ENCODE measurements around the gene LKAAEAR1.
"Not testable (repeated sequence)": the region's sequence is repeated elsewhere in the genome, so short reads cannot be mapped to it uniquely, and the experiment has no call there.

Gene LKAAEAR1

GRCh38 chr20:64083804-64084684 lies at the start of gene LKAAEAR1:
LKAAEAR1 (minus strand) TSS chr20:64084398; CDS start chr20:64084219, 179 bp downstream.
- Histone ChIP-seq H3K27me3 (ENCODE audit: control insufficient read depth, insufficient read depth, low read length) (peaks cover 60% of the 10 kb centered on the region), H3K9me3 (ENCODE audit: control insufficient read depth, low read depth, low read length) (no peaks in the 10 kb centered on the region), H3K4me1 (ENCODE audit: control insufficient read depth, low read depth, low read length) (peaks cover 7% of the 10 kb centered on the region), H3K27ac (ENCODE audit: low read length) (no peak within 1 kb of the TSS), H3K4me3 (ENCODE audit: low read length) (peak within 1 kb of the TSS; percentile 51), H3K36me3 (ENCODE audit: control insufficient read depth, low read depth, low read length) (no peaks in the 10 kb centered on the region), H3K9ac (ENCODE audit: low read length) (peak within 1 kb of the TSS; percentile 39)

- Histone ChIP-seq H3K9ac (ENCODE audit: low read length) (no peak overlapping the region), H3K27me3 (ENCODE audit: control insufficient read depth, insufficient read depth, low read length) (no peaks in the 10 kb centered on the region), H3K36me3 (ENCODE audit: control insufficient read depth, low read depth, low read length) (no peaks in the 10 kb centered on the region), H3K27ac (ENCODE audit: low read length) (no peak overlapping the region), H3K4me1 (ENCODE audit: control insufficient read depth, low read depth, low read length) (no peaks in the 10 kb centered on the region), H3K4me3 (ENCODE audit: low read length) (no peak overlapping the region), H3K9me3 (ENCODE audit: control insufficient read depth, low read depth, low read length) (no peaks in the 10 kb centered on the region)
Observed at GRCh38 chr20:64131406-64131805, 47.2 kb upstream of the LKAAEAR1 start.

GRCh38 chr20:64130876-64131275 lies 46.7 kb upstream of the LKAAEAR1 start:
- Histone ChIP-seq H3K36me3 (ENCODE audit: control insufficient read depth, low read depth, low read length) (no peaks in the 10 kb centered on the region), H3K9ac (ENCODE audit: low read length) (no peak overlapping the region), H3K9me3 (ENCODE audit: control insufficient read depth, low read depth, low read length) (no peaks in the 10 kb centered on the region), H3K4me1 (ENCODE audit: control insufficient read depth, low read depth, low read length) (no peaks in the 10 kb centered on the region), H3K27me3 (ENCODE audit: control insufficient read depth, insufficient read depth, low read length) (no peaks in the 10 kb centered on the region), H3K4me3 (ENCODE audit: low read length) (no peak overlapping the region), H3K27ac (ENCODE audit: low read length) (no peak overlapping the region)

GRCh38 chr20:64130271-64130670 lies 46.1 kb upstream of the LKAAEAR1 start:
- H3K9me3 ChIP-seq (ENCODE audit: control insufficient read depth, low read depth, low read length): no peaks in the 10 kb centered on the region
- H3K9ac ChIP-seq (ENCODE audit: low read length): no peak overlapping the region
- no peaks in the 10 kb centered on the region for H3K36me3 ChIP-seq (ENCODE audit: control insufficient read depth, low read depth, low read length)
- no peaks in the 10 kb centered on the region for H3K4me1 ChIP-seq (ENCODE audit: control insufficient read depth, low read depth, low read length)
- H3K27me3 ChIP-seq (ENCODE audit: control insufficient read depth, insufficient read depth, low read length): no peaks in the 10 kb centered on the region
- no peak overlapping the region for H3K27ac ChIP-seq (ENCODE audit: low read length)
- no peak overlapping the region for H3K4me3 ChIP-seq (ENCODE audit: low read length)

GRCh38 chr20:64129146-64129782 lies 45.1 kb upstream of the LKAAEAR1 start:
- H3K27me3 ChIP-seq (ENCODE audit: control insufficient read depth, insufficient read depth, low read length): no peaks in the 10 kb centered on the region
- H3K4me1 ChIP-seq (ENCODE audit: control insufficient read depth, low read depth, low read length): no peaks in the 10 kb centered on the region

GRCh38 chr20:64123517-64123916 lies 39.3 kb upstream of the LKAAEAR1 start:
- H3K9ac ChIP-seq (ENCODE audit: low read length); H3K9me3 ChIP-seq (ENCODE audit: control insufficient read depth, low read depth, low read length); H3K4me1 ChIP-seq (ENCODE audit: control insufficient read depth, low read depth, low read length); H3K27me3 ChIP-seq (ENCODE audit: control insufficient read depth, insufficient read depth, low read length); H3K27ac ChIP-seq (ENCODE audit: low read length); H3K36me3 ChIP-seq (ENCODE audit: control insufficient read depth, low read depth, low read length); H3K4me3 ChIP-seq (ENCODE audit: low read length): not testable (repeated sequence)

More at GRCh38 chr20:64129146-64129782, 45.1 kb upstream of the LKAAEAR1 start:
- Histone ChIP-seq H3K9ac (ENCODE audit: low read length) (no peak overlapping the region), H3K9me3 (ENCODE audit: control insufficient read depth, low read depth, low read length) (no peaks in the 10 kb centered on the region), H3K36me3 (ENCODE audit: control insufficient read depth, low read depth, low read length) (no peaks in the 10 kb centered on the region), H3K27ac (ENCODE audit: low read length) (no peak overlapping the region), H3K4me3 (ENCODE audit: low read length) (no peak overlapping the region)

- not testable (repeated sequence) for H3K4me3 ChIP-seq (ENCODE audit: low read length); H3K27ac ChIP-seq (ENCODE audit: low read length); H3K36me3 ChIP-seq (ENCODE audit: control insufficient read depth, low read depth, low read length); H3K9ac ChIP-seq (ENCODE audit: low read length); H3K4me1 ChIP-seq (ENCODE audit: control insufficient read depth, low read depth, low read length); H3K9me3 ChIP-seq (ENCODE audit: control insufficient read depth, low read depth, low read length); H3K27me3 ChIP-seq (ENCODE audit: control insufficient read depth, insufficient read depth, low read length)
Observed at GRCh38 chr20:64122927-64123326, 38.7 kb upstream of the LKAAEAR1 start.

- Histone ChIP-seq H3K9ac (ENCODE audit: low read length) (no peak overlapping the region), H3K4me3 (ENCODE audit: low read length) (no peak overlapping the region), H3K27me3 (ENCODE audit: control insufficient read depth, insufficient read depth, low read length) (no peaks in the 10 kb centered on the region), H3K4me1 (ENCODE audit: control insufficient read depth, low read depth, low read length) (no peaks in the 10 kb centered on the region), H3K9me3 (ENCODE audit: control insufficient read depth, low read depth, low read length) (no peaks in the 10 kb centered on the region), H3K27ac (ENCODE audit: low read length) (no peak overlapping the region), H3K36me3 (ENCODE audit: control insufficient read depth, low read depth, low read length) (no peaks in the 10 kb centered on the region)
Observed at GRCh38 chr20:64121586-64121985, 37.4 kb upstream of the LKAAEAR1 start.

GRCh38 chr20:64119681-64120341 lies 35.6 kb upstream of the LKAAEAR1 start:
- H3K9ac ChIP-seq (ENCODE audit: low read length): no peak overlapping the region
- no peaks in the 10 kb centered on the region for H3K9me3 ChIP-seq (ENCODE audit: control insufficient read depth, low read depth, low read length)
- no peak overlapping the region for H3K4me3 ChIP-seq (ENCODE audit: low read length)
- H3K27me3 ChIP-seq (ENCODE audit: control insufficient read depth, insufficient read depth, low read length): no peaks in the 10 kb centered on the region
- no peaks in the 10 kb centered on the region for H3K36me3 ChIP-seq (ENCODE audit: control insufficient read depth, low read depth, low read length)
- H3K4me1 ChIP-seq (ENCODE audit: control insufficient read depth, low read depth, low read length): no peaks in the 10 kb centered on the region
- no peak overlapping the region for H3K27ac ChIP-seq (ENCODE audit: low read length)

GRCh38 chr20:64119301-64119680 lies 35.1 kb upstream of the LKAAEAR1 start:
- Histone ChIP-seq H3K9ac (ENCODE audit: low read length) (no peak overlapping the region), H3K27me3 (ENCODE audit: control insufficient read depth, insufficient read depth, low read length) (no peaks in the 10 kb centered on the region), H3K36me3 (ENCODE audit: control insufficient read depth, low read depth, low read length) (no peaks in the 10 kb centered on the region), H3K4me1 (ENCODE audit: control insufficient read depth, low read depth, low read length) (no peaks in the 10 kb centered on the region), H3K9me3 (ENCODE audit: control insufficient read depth, low read depth, low read length) (no peaks in the 10 kb centered on the region), H3K4me3 (ENCODE audit: low read length) (no peak overlapping the region), H3K27ac (ENCODE audit: low read length) (no peak overlapping the region)

GRCh38 chr20:64117432-64117777 lies 33.2 kb upstream of the LKAAEAR1 start:
- H3K27ac ChIP-seq (ENCODE audit: low read length); H3K36me3 ChIP-seq (ENCODE audit: control insufficient read depth, low read depth, low read length); H3K9ac ChIP-seq (ENCODE audit: low read length); H3K4me1 ChIP-seq (ENCODE audit: control insufficient read depth, low read depth, low read length); H3K9me3 ChIP-seq (ENCODE audit: control insufficient read depth, low read depth, low read length); H3K27me3 ChIP-seq (ENCODE audit: control insufficient read depth, insufficient read depth, low read length); H3K4me3 ChIP-seq (ENCODE audit: low read length): not testable (repeated sequence)
